A204.1 (cell line): ENCODE data around the gene HRH3.

Source experiments
- FAIRE-seq: peaks from 2 replicates; lab custom pipeline; 2012; peaks lifted over from hg19 to GRCh38; lab: Jason Lieb, UNC

The HRH3 gene

DNA sequence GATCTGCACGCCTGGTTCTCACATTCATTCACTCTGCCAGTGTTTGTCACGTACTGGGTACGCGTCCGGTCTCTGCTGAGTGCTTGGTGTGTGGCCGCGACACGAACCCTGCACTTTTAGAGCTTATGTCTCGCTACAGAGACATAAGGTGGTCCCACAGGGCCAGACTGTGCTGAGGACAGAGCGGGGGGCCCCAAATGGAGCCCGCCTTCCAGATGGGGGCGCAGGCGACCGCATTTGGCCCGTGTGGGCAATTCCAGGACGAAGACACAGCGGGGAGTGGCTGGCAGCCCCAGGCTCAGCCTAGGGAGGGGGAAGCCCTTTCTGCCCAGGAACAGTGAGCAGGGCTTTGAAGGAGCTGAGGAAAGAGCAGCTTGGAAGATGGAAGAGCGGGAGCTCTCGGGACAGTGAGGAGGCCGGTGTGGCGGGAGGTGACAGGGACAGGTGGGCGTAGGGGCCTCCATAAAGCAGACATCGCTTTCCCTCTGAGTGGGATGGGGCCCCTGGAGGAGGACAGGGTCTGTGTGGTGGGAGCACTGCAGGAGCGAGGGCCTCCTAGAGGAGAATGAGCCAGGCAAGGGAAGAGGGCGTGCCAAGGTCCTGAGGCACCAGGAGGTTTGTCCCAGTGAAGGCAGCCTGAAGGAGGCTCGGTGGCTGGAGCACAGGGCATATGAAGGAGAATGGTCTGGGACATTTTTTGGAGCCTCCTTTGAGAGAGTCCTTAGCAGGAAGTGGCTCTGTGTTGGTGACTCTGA is 45.0 kb downstream of the HRH3 start:
- FAIRE-seq, result no peak

DNA sequence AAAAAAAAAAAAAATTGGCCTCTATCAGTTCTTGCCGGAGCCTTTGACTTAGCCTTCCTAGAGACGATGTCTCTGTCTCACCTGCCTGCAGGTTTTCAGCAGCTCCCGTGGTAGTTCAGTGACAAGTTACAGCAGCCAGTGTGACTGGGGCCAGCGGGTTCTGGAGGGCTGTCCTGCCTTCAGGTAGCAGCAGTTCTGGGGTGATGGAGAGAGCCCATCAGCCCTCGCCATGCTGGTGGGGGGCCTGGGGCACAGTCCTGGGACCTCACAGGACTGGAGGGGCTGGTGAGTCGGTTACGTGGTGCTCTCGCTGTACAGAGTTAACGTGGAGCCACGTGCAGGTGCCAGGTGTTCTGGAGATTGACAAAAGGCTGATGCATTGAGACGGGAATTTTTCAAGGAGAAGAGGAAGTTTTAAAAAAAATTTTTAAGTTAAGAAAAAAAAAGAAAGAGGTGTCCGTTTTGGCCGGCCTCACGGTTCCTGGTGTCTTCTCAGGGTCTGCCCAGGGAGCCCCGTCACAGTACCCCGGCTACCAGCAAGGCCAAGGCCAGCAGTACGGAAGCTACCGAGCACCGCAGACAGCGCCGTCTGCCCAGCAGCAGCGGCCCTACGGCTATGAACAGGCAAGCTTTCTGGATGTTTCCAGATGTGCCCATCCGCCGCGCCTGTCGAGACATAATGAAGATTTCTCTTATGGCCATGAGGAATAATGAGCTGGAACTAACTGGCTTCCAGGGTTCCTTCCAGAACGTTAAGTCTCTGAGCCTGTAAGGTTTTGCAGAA is 45.9 kb downstream of the HRH3 start:
- no peak for FAIRE-seq

DNA sequence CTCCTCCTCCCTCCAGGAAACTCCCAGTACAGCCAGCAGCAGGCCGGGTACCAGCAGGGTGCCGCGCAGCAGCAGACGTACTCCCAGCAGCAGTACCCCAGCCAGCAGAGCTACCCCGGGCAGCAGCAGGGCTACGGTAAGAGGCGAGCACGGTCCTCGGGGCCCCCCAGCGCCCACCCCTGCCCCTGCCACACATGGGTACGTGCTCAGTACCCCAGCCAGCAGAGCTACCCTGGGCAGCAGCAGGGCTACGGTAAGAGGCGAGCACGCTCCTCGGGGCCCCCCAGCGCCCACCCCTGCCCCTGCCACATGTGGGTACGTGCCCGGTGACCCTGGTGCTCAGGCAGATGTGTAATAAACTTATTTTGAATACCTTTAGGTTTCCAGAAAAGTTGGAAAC is 47.4 kb downstream of the HRH3 start:
- no peak for FAIRE-seq

DNA sequence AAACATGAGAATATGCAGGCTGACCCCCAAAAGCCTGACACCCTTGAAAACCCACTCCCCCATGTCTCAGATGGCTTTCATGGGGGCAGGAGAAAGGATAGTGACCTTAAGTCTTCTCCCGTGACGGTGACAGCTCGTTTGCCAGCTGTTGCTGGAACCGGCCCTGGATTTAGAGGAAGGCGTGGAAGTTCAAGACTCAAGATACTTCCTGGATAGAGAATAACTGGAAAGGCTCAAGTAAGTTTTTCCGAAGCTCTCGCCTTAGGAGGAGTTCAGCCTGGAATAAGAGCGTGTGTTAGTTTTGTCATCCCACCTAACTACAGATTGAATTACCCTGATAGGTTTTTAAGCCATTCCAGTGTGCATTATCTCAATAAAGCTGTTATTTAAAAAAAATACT is 48.8 kb downstream of the HRH3 start:
- no peak for FAIRE-seq

DNA sequence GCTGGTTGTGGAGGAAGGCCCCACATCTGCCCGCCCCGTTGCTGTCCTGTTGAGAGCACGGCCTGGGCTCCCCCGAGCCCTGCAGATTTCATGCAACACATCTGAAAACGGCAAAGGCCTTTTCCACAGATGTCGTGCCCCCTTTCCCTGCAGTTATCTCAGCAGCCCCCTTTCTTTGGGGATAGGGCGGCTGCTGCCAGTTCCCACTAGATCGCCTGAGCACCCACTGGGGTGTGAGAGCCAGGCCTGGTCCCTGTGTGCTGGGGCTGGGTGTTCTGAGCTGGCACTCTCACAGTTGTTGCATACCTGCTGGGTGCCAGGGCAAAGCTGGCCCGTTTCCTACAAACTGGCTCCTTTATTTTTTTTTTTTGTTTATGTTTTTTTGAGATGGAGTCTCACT is 49.5 kb downstream of the HRH3 start:
- no peak for FAIRE-seq

DNA sequence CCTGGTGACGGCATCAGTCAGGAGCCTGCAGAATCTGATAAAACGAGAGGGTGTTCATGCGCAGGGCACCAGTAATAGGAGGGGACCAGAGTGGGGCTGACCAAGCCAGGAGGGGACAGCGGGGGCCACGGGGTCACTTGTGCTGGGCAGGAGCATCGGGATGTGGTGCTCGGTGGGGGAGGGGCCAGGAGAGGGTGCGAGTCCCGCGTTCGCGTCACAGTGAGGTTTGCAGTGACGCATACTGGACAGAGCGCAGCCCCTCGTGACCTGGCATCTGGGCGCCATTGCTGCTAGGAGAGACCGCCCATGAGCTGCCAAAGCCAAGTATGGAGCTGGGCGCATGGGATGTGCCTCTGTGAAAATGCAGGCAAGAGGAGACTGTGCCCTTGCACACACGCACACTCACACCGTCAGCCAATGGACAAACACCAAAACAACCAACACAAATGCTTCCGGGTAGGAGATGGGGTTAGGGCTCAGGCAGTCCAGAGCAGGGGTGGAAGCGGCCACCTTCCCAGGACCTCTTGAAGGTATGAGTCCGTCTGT is 51.1 kb downstream of the HRH3 start:
- no peak for FAIRE-seq

DNA sequence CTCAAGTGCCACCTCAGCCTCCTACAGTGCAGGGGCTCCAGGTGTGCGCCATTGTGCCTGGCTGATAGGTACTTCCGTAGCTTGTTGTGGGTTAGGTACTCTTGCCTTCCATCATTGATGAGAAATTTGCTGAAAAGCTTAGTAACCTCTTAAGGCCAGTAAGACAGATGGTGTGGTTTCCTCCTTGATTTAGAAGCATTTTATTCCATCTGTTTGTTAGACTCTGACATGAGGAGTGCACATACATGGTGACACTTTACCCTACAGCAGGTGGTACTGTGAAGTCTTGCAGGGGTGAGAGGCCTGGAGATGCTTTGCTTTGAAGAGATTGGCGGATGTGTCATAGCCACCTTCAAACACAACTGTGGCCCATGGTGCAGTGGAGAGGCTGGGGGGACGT is 52.0 kb downstream of the HRH3 start:
- no peak for FAIRE-seq

DNA sequence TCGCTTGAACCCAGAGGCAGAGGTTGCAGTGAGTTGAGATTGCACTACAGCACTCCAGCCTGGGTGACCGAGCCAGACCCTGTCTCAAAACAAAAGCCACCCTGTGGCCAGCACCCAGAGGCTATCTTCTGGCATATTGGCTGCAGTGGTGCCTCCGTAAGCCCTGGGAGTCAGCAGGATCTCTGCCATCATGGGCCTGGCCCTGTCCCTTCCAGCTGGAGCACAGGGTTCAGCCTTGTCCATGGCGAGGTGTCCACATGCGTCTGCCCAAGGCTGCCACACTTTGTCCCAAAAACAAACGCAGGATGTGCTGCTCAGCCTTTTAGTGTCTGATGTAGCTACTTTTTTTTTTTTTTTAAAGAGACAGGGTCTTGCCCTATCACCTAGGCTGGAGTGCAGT is 52.6 kb downstream of the HRH3 start:
- no peak for FAIRE-seq

DNA sequence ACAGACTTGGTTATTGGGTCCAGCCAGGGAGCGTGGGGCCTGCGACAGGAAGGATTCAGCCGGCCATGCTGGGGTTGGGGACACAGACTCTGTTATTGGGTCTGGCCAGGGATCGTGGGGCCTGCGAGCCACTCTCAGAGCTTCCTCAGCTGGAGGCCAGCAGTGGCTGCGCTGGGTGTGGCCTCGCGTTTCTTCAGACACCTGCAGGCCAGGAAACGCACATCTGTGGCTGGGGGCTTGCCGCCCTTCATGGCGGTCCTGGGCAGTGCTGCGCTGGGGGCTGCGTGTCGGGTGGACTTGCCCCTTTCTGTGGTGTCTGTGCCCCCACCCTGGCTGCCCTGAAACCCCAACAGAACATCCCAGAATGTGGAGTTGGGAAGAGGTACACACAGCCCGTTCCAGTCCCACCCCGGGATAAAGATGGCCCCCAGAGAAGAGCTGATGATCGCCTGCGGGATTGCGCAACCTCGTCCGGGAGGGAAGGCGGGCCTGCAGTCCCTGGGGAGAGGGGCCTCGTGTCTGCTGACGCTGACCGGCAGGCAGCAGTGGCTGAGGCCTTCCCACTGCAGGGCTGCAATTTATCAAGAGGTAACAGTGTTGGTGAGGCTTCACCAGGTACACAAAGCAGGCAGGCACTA is 54.2 kb downstream of the HRH3 start:
- FAIRE-seq, result no peak
